Loucy (cell line): ENCODE measurements around the gene S100B.
"Not testable (repeated sequence)": the region's sequence is repeated elsewhere in the genome, so short reads cannot be mapped to it uniquely, and the experiment has no call there.

Experiments used
- H2AFZ ChIP-seq: fragments of 200-600 bp; sonication (generic); 2 replicates; pipeline ENCODE4 v1.6.0; 2016; ENCODE audit warnings: antibody characterized with exemption, mild to moderate bottlenecking, low read length, moderate library complexity
- H3F3A ChIP-seq: fragments of 200-600 bp; 2 replicates; pipeline ENCODE4 v1.6.0; 2016; ENCODE audit warnings: antibody characterized with exemption, low read depth, mild to moderate bottlenecking
- H3K27me3 ChIP-seq: fragments of 200-600 bp; sonication (generic); 2 replicates; pipeline ENCODE4 v1.6.1; 2014; ENCODE audit warnings: low read length, mild to moderate bottlenecking; ENCODE audit not compliant: insufficient read depth, poor library complexity, severe bottlenecking
- H3K36me3 ChIP-seq: fragments of 200-600 bp; sonication (generic); 2 replicates; pipeline ENCODE4 v1.6.1; 2016; ENCODE audit warnings: low read length; ENCODE audit not compliant: insufficient read depth
- H3K4me1 ChIP-seq: fragments of 200-600 bp; sonication (generic); 2 replicates; pipeline ENCODE4 v1.5.1; 2014; ENCODE audit warnings: low read length, mild to moderate bottlenecking; ENCODE audit not compliant: insufficient read depth, poor library complexity, severe bottlenecking
- H3K4me2 ChIP-seq: fragments of 200-600 bp; sonication (generic); 2 replicates; pipeline ENCODE4 v1.6.0; 2014; ENCODE audit warnings: antibody characterized with exemption, low read length, low read depth, mild to moderate bottlenecking; ENCODE audit not compliant: poor library complexity, severe bottlenecking
- H3K4me3 ChIP-seq: fragments of 200-600 bp; sonication (generic); 2 replicates; pipeline ENCODE4 v1.5.1; 2014; ENCODE audit warnings: low read length, mild to moderate bottlenecking, mixed read lengths; ENCODE audit not compliant: poor library complexity, severe bottlenecking
- H3K79me2 ChIP-seq: fragments of 200-600 bp; sonication (generic); 2 replicates; pipeline ENCODE4 v1.6.1; 2014; ENCODE audit warnings: low read length; ENCODE audit not compliant: insufficient read depth
- H3K9ac ChIP-seq: fragments of 200-600 bp; sonication (generic); 2 replicates; pipeline ENCODE4 v1.6.0; 2014; ENCODE audit warnings: mild to moderate bottlenecking, low read depth, low read length, moderate library complexity; ENCODE audit not compliant: poor library complexity, severe bottlenecking
- H3K9me2 ChIP-seq: fragments of 200-600 bp; sonication (generic); replicated peaks from 2 replicates; pipeline ENCODE4 v1.6.1; 2016; ENCODE audit warnings: low read depth, low read length, mixed read lengths
- H3K9me3 ChIP-seq: fragments of 200-600 bp; sonication (generic); 2 replicates; pipeline ENCODE4 v1.6.1; 2014; ENCODE audit warnings: mild to moderate bottlenecking, antibody characterized with exemption, low read length, low read depth; ENCODE audit not compliant: insufficient read depth
- H4K20me1 ChIP-seq: fragments of 200-600 bp; sonication (generic); 2 replicates; pipeline ENCODE4 v1.6.0; 2014; ENCODE audit warnings: antibody characterized with exemption, low read length, mild to moderate bottlenecking; ENCODE audit not compliant: insufficient read depth, poor library complexity, severe bottlenecking
- EZH2phosphoT487 ChIP-seq: fragments of 200-600 bp; IDR thresholded peaks from 2 replicates; pipeline ENCODE4 v1.6.1; 2018; ENCODE audit warnings: antibody characterized with exemption, mild to moderate bottlenecking, moderate library complexity, borderline replicate concordance
- TF ChIP-seq, protein P1 (sequence below): fragments of 200-600 bp; sonication (generic); conservative IDR thresholded peaks from 2 replicates; pipeline ENCODE4 v1.5.1; 2014; ENCODE audit warnings: mild to moderate bottlenecking, antibody characterized with exemption, low read length

The S100B gene

DNA sequence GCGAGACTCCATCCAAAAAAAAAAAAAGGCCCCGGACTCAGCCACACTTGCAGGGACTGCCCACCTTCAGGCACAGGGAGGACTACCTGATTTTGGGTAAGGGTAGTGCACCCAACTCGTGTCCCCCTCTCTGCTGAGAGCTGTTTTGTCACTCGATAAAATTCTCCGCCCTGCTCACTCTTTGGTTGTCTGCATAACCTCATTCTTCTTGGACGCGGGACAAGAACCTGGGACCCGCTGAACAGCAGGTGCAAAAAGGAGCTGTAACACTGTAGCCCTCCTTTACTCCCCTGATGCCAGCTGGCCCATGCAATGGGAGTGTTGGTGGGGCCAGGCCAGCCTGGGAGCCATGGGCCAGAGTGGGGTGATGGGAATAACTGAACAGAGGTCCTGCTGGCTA lies 10.6 kb downstream of the S100B start:
- Histone ChIP-seq H2AFZ (no peak overlapping the region), H3K4me3 (no peak overlapping the region), H3K4me2 (no peak overlapping the region), H3K9ac (no peak overlapping the region), H3K9me2 (no peaks in the 10 kb centered on the region), H3F3A (no peaks in the 10 kb centered on the region), H3K27me3 (no peaks in the 10 kb centered on the region), H3K36me3 (no peaks in the 10 kb centered on the region), H4K20me1 (no peaks in the 10 kb centered on the region), H3K4me1 (peaks cover 5% of the 10 kb centered on the region), H3K79me2 (no peaks in the 10 kb centered on the region), H3K9me3 (peaks cover 25% of the 10 kb centered on the region; the same call in 1 of the 2 replicates)
- no peak for TF ChIP-seq EZH2phosphoT487
- TF ChIP-seq, protein P1, sequence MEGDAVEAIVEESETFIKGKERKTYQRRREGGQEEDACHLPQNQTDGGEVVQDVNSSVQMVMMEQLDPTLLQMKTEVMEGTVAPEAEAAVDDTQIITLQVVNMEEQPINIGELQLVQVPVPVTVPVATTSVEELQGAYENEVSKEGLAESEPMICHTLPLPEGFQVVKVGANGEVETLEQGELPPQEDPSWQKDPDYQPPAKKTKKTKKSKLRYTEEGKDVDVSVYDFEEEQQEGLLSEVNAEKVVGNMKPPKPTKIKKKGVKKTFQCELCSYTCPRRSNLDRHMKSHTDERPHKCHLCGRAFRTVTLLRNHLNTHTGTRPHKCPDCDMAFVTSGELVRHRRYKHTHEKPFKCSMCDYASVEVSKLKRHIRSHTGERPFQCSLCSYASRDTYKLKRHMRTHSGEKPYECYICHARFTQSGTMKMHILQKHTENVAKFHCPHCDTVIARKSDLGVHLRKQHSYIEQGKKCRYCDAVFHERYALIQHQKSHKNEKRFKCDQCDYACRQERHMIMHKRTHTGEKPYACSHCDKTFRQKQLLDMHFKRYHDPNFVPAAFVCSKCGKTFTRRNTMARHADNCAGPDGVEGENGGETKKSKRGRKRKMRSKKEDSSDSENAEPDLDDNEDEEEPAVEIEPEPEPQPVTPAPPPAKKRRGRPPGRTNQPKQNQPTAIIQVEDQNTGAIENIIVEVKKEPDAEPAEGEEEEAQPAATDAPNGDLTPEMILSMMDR = no peak

DNA sequence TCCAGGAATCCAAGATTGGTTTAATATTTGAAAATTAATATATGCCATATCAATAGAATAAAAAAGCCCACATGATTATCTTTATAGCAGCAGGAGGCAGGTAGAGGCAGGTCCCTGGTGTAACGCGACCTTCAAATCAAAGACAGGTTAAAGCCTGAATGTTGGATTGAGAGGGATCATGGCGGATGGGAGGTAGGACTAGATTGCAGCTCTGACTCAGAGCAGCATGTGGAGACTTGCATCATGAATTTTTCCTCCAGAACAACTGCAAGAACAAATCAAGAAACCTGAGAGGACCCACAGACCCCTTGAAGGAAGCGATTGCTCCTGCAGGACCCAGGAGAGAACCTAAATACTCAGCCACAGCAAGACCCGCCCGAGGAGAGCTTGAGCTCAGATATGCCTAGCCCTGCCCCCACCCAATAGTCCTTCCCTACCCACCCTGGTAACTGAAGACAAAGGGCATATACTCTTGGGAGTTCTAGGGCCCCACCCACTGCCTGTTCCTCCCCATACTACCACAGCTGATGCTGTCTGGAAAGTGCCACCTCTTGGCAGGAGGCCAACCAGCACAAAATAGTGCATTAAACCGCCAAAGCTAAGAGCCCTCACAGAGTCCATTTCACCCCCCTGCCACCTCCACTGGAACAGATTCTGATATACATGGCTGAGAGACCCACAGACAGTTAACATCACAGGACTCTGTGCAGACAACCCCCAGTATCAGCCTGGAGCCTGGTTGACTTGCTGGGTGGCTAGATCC lies 19.5 kb downstream of the S100B start:
- no peaks in the 10 kb centered on the region for H3K27me3 ChIP-seq
- H3K4me3 ChIP-seq = peak overlapping the region; percentile 44
- TF ChIP-seq, protein P1 = no peak
- no peak for TF ChIP-seq EZH2phosphoT487
- no peaks in the 10 kb centered on the region for H3K79me2 ChIP-seq
- no peaks in the 10 kb centered on the region for H4K20me1 ChIP-seq
- no peaks in the 10 kb centered on the region for H3F3A ChIP-seq
- H3K36me3 ChIP-seq = no peaks in the 10 kb centered on the region; the same call in 1 of the 2 replicates
- H3K4me2 ChIP-seq = peak overlapping the region; percentile 68
- peak overlapping the region; percentile 63 for H3K9ac ChIP-seq
- H2AFZ ChIP-seq = peak overlapping the region; percentile 64; the same call in 1 of the 2 replicates
- no peaks in the 10 kb centered on the region for H3K9me2 ChIP-seq
- H3K9me3 ChIP-seq = peaks cover 23% of the 10 kb centered on the region; the same call in 1 of the 2 replicates
- peaks cover 14% of the 10 kb centered on the region for H3K4me1 ChIP-seq

DNA sequence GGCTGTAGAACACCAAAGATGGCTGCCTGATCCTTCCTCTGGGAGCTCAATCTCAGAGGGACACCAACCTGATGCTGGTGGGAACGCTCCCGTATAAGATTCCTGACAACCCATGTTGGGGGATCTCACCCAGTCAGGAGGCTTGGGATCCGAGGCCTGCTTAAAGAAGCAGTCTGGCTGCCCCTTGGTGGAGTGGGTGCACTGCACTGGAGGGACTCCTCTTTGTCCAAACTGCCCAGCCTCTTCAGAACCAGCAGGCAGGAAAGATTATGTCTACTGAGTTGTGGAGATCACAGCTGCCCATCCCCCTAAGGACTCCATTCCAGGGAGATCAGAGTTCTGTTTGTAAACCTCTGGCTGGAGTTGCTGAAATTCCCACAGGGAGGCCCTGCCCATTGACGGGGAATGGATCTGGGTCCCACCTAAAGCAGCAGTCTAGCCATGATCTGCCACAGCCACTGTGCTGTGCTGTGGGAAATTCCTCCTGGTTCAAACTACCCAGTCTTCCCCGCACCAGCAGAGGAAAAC lies 23.0 kb downstream of the S100B start:
- Histone ChIP-seq H3K36me3 (no peaks in the 10 kb centered on the region; the same call in 1 of the 2 replicates), H3K9me3 (peaks cover 29% of the 10 kb centered on the region; the same call in 1 of the 2 replicates), H2AFZ (no peak overlapping the region), H3K79me2 (no peaks in the 10 kb centered on the region), H3F3A (no peaks in the 10 kb centered on the region), H3K4me2 (no peak overlapping the region), H3K4me3 (no peak overlapping the region), H3K9ac (no peak overlapping the region), H3K27me3 (no peaks in the 10 kb centered on the region), H3K9me2 (no peaks in the 10 kb centered on the region), H3K4me1 (peaks cover 14% of the 10 kb centered on the region), H4K20me1 (no peaks in the 10 kb centered on the region)
- TF ChIP-seq, protein P1 = no peak
- no peak for TF ChIP-seq EZH2phosphoT487

DNA sequence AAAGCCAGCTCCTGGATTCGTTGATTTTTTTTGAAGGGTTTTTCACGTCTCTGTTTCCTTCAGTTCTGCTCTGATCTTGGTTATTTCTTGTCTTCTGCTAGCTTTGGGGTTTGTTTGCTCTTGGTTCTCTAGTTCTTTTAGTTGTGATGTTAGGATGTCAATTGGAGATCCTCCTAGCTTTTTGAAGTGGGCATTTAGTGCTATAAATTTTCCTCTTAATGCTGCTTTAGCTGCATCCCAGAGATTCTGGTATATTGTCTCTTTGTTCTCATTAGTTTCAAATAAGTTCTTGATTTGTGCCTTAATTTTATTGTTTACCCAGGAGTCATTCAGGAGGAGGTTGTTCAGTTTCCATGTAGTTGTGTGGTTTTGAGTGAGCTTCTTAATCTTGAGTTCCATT lies 25.5 kb downstream of the S100B start:
- peaks cover 29% of the 10 kb centered on the region; the same call in 1 of the 2 replicates for H3K9me3 ChIP-seq
- H3K36me3 ChIP-seq, H3K9me2 ChIP-seq, H3F3A ChIP-seq, H3K79me2 ChIP-seq, H4K20me1 ChIP-seq, H3K4me3 ChIP-seq, H3K4me1 ChIP-seq, H3K4me2 ChIP-seq, H3K27me3 ChIP-seq, H2AFZ ChIP-seq, H3K9ac ChIP-seq: not testable (repeated sequence)

DNA sequence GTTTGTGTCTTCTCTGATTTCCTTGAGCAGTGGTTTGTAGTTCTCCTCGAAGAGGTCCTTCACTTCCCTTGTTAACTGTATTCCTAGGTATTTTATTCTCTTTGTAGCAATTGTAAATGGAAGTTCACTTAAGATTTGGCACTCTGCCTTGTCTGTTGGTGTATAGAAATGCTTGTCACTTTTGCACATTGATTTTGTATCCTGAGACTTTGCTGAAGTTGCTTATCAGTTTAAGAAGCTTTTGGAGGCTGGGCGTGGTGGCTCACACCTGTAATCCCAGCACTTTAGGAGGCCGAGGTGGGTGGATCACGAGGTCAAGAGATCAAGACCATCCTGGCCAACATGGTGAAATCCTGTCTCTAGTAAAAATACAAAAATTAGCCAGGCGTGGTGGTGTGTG lies 27.1 kb downstream of the S100B start:
- H3K9me2 ChIP-seq, H3F3A ChIP-seq, H3K4me2 ChIP-seq, H3K27me3 ChIP-seq, H3K36me3 ChIP-seq, H3K4me1 ChIP-seq, H3K79me2 ChIP-seq, H3K9ac ChIP-seq, H2AFZ ChIP-seq, H3K4me3 ChIP-seq, H4K20me1 ChIP-seq: not testable (repeated sequence)
- peaks cover 17% of the 10 kb centered on the region; the same call in 1 of the 2 replicates for H3K9me3 ChIP-seq
